Stimulated activated CD8-positive, alpha-beta memory T cell treated with anti-CD3 and anti-CD28 coated beads, Interleukin-12 subunit alpha, Interleukin-12 subunit beta, amount 100 ng/mL, for 1 hour (primary cell): ENCODE data around the gene VIPR2.
"Not testable (repeated sequence)": the region's sequence is repeated elsewhere in the genome, so short reads cannot be mapped to it uniquely, and the experiment has no call there.

Experiments used
- DNase-seq: peaks from one replicate; pipeline ENCODE4 v3.0.0-alpha.2; 2020; ENCODE audit warnings: low read depth

Gene VIPR2, protein sequence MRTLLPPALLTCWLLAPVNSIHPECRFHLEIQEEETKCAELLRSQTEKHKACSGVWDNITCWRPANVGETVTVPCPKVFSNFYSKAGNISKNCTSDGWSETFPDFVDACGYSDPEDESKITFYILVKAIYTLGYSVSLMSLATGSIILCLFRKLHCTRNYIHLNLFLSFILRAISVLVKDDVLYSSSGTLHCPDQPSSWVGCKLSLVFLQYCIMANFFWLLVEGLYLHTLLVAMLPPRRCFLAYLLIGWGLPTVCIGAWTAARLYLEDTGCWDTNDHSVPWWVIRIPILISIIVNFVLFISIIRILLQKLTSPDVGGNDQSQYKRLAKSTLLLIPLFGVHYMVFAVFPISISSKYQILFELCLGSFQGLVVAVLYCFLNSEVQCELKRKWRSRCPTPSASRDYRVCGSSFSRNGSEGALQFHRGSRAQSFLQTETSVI

DNA sequence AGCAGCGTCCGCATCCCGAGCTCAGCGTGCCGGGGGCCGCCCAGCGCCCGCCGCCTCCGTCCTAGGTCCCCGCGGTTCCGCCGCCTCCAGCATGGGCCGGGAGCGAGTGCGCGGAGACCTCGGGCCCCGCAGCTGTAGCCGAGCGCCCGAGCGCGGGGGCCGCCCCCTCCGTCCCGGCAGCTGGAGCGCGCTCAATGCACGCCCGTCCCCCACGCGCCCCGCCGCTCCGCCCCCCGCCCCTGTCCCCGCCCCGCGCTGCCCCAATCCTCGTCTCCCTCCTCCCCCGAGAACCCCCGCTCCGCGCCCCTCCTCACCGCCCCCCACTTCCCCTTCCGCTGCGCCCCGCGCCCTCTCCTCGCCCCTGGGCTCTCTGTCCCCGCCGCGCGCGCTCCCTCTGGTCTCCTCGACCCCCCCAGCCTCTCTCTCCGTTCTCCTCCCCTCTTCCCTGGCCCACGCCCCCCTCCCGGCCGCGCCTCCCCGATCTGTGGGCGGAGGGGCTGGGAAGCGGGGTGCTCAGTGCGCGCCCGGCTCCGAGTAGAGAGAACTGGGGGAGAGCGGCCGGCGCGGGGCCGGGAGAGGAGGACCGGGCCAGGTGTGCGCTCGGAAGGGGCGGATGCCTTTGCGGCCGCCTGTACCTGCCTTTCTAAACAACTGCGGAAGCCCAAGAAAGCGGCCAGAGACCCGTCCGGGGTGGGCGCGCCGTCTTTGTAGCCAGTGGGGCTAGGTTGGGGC, at the start of gene VIPR2:
TSS of gene VIPR2 (minus strand) at position 110 of the 732 bp plus-strand sequence. CDS start at position 14, 96 bp downstream.
- no peak for DNase-seq

DNA sequence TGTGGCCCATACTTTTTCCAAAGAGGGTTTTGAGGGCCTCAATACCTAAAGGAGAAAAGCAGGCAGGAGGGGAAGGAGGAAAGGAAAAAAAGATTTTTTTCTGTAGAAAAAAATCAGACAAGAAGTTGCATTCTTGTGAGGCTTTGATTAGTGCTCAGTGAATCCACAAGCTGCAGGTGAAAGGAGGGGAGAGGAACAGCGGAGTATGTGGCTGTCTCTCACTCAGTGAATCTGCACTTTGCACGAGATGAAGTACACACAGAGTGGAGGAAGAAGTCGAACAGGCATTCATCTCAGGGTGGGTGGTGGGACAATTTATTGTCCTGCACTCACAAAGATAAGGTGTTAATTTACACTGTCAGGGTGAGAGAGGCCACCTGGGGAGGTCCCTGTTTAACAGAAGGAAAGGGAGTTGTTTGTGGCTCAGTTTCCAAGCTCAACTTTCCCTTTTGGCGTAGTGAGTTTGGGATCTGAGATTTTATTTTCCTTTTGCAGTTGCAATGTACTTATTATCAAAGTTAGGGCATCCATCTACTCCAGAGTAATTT, 49.0 kb upstream of the VIPR2 start:
- no peak for DNase-seq

DNA sequence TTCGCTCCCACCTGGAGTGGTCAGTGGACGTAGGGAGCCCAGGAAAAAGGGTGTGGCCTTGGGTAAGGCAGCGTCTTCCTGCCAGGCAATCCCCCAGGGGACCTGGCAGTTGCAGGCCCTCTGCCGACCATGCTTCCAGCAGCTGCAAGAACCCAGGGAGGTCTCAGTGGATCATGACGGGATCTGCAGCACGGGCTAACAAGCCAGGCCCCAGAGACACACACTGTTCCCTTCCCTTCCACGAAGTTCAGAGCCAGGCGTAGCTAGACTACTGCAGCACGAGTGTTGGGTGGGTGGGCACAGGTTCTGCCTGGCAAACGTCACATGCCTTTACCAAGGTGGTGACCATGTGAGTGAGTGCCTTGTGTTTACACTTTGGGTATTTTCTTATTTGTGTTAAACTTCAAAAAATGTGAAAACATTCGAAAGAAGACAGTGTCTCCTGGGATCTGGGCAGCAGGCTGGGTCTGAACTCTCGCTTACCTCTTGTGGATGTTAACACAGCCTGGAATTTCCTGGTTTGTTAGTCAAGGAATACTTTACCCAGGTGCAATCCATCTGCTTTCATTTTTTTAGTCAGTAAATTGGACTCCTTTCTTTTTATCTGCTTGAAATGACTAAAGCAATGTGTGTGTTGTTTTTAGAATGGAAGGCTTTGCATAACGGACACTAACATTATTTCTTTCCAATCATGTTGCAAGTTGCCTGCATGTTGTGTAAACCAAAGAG, 48.2 kb upstream of the VIPR2 start:
- DNase-seq: no peak

DNA sequence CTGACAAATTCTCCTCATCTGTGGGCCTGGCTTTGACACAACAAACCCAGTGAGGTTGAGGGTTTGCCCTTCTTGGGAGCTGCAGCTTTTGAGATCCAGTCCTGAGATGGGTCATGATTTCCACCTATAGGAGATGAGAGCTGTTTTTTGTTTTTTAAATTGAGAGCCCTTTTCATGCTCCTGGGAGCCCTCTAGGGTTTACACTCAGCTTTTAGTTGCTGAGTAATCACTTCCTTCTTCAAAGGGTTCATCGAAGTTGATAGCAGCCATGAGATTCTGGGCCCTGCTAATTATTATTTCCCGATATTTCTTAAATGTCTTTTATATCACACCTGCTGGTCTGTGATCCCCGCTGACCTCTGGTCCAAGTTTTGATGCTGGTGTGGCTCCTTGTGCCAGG, 47.3 kb upstream of the VIPR2 start:
- no peak for DNase-seq

DNA sequence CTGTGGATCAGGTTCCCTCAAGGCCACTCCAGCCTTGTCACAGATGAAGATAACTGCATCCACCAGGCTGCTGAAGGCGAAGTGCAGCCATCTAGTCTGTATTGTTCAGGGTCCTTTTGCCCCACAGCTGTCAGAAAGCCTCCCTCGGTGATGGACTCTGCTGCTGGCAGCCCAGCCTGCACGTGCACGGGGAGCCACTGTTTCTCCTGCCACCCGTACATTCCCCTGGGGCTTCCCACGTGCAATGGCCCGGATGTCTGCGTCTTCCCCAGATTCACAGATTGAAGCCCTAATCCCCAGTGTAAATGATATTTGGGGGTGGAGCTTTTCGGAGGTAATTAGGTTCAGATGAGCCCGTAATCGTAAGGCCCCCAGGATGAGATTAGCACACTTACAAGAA, 46.6 kb upstream of the VIPR2 start:
- DNase-seq: no peak

DNA sequence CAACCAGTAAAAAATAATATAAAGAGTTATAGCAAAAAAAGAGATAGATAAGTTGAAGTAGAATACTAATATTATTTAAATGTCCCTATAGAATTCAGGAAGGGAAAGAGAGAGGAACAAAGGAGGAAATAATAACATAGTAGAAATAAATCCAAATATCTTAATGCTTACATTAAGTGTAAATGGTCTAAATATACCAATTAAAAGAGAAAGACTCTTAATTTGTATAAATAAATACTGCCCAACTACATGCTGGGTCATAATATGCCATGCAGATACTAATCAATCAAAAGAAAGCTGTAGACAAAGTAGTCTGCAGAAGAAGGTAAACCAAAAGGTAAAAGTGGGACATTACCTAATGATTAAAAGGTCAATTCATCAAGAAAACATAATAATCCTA, 43.3 kb upstream of the VIPR2 start:
- no peak for DNase-seq

DNA sequence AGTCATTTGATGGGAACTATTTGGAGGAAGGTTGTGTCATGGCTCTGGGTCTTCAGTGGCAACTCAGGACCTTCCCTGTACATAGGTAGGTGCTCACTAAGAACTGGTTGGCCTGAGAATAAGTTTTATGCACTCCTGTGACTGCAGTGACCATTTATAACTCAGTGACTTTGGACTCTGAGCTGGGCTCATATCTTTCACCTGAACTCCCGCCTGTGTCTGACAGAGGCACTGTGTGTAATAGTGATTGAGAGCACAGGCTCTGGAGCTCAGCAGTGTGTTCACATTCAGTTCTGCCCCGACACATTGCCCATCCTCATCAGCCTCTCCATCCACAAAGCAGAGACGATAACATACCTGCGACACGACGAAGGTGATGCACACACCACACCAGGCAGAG, 34.6 kb upstream of the VIPR2 start:
- DNase-seq: no peak

DNA sequence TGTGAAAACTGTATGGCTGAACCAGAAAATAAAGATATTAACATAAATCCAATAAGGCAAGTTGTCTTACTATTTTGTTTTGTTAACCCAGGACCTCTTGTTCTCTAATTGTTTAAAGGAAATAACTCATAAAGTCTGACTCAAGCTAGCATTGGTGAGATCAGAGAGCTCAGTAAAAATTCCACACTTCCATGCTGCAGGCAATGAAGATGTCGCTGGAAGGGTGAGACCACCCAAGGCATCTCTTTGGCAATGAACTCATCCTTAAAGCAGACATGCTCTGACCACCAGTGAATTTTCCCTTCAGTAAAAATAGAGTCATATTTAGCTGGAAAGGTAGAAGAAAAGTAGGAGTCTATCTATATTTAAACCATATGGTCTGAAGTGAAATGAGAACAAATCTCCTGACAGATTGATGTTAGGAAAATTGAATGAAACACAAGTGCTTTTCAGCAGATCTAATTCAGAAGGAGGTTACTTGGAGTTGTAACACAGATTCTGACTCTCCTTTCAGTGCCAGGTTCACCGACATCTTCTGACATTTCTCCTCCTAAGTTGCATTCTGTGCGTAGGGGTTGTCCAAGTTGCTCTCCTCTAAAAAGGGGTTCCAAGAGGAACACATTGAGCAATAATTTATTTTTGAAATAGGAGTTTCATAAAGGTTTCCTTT, 32.8 kb upstream of the VIPR2 start:
- DNase-seq: no peak

DNA sequence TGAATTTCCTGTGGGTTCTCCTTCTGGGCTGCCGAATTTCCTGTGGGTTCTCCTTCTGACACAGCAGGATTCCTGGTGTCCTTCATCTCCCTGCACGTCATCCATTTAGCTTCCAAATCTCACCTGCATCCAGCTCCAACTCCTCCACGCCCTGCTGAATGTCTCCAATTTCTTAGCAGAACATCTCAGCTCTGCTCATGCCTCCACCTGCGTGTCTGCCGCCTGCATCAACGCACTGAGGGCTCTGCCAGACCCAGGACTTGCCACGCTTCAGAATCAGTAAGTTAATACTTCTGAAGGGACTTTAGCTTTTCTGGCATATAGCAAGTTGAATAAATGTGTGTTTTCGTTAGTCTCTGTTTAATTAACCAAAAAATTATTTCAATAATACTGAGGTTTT, 31.1 kb upstream of the VIPR2 start:
- DNase-seq: no peak

DNA sequence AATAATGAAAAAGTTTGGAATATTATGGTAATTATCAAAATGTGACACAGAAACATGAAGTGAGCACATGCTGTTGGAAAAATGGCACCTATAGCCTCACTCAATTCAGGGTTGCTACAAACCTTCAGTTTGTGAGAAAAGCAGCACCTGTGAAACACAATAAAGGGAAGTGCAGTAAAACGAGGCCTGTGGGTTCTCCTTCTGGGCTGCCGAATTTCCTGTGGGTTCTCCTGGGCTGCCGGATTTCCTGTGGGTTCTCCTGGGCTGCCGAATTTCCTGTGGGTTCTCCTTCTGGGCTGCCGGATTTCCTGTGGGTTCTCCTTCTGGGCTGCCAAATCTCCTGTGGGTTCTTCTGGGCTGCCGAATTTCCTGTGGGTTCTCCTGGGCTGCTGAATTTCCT, 30.4 kb upstream of the VIPR2 start:
- not testable (repeated sequence) for DNase-seq

DNA sequence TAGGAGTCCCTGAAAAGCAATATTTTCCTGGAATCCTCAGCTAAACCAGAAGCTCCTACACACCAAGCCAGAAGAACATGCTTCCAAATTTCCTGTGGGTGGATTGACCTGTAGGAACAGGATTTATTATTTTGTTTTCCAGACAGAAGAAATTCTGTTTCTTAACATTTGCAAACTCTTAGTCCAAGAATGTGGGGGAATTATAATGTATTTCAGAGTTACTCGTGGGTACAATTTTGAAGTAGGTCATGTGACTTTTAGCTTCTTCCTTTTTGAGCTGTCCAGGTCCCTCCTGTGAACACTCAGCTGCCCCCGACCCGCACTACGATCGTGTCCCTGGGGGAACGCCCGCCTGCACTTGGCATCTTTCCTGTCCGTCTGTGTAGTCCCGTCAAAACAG, 27.7 kb upstream of the VIPR2 start:
- no peak for DNase-seq

DNA sequence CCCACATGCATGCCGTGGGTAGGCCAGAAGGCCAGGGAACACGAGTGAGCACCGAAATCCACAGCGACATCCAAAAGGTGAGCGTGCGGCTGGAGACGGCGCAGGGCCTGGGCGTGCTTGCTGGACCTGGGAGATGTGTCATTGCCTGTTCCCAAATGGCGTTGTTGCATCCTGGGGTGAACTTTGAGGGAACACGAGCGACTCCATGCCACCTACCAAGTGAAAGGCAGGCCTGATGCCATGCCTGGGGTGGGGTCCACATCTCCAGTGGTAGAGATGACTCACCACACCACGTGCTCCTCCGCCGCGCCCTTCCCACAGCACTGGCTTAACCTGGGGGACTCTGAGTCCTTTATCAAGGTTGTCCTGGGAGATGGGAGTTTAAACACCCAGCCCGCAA, 24.7 kb upstream of the VIPR2 start:
- DNase-seq: no peak

DNA sequence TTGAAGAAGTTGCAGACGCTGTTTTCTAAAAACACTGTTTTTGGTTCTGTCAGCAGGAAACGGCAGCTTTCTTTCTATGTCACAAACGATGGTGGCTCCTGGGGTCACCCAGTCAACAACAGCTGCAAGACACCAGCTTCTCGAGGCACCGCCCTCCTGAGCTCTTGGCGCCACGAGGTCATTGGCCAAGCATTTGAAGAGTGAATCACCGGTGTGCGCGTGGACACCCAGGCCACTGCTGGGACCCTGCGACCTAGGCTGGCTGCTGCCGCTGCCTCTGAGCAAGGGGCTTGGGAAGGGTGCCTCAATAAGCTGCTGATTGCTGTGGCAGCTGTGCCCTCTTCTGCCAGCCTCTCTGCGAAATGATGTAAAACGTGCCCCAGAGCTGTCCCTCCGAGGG, 22.5 kb upstream of the VIPR2 start:
- DNase-seq: no peak

DNA sequence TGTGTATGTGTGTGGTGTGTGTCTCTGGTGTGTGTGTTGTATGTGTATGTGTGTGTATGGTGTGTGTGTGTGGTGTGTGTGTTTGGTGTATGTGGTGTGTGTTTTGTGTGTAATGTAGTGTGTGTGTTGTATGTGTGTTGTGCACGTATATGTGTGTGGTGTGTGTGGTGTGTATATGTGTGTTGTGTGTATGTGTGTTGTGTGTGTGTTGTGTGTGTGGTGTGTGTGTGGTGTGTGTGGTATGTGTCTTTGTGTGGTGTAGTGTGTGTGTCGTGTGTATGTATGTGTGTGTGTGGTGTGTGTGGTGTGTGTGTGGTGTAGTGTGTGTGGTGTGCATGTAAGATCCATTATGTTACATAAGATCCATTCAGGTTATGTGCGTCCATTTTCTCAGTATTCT, 21.9 kb upstream of the VIPR2 start:
- no peak for DNase-seq

DNA sequence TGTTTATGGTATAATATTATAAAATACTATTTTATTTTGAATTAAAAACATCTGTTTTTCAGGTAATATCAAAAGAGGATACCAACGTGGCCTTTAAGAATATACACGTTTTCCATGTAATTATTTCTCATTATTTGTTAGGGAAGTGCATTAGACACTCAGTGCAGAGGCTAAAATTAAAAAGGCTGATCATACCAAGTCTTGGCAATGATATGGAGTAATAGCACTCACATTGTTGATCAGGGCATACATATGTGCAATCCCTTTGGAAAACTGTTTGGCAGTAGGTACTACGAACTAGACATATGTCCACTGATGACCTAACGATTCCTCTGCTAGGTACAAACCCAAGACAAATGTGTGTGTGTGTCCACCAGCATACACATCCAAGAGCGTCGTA, 20.7 kb upstream of the VIPR2 start:
- DNase-seq: no peak

DNA sequence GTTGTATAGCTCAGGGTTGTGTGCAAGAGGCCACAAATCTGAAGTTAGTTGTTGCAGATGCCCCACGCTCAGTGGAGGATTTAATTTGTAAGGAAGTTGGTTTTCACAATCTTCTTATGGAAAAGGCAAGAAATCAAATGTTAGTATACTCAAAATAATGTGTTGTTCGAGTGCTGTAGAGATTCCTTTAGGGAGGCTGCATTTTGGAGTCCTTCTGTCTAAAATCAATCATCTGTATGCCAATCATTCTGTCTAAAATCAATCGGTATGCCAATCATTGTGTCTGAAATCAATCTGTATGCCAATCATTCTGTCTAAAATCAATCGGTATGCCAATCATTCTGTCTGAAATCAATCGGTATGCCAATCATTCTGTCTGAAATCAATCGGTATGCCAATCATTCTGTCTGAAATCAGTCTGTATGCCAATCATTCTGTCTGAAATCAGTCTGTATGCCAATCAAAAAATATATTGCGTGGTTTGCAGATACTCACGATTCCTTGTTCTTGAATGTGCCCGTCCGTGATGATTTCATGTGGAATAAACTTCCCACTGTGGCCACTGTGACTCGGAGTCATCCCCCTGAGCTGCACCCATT, 19.1 kb upstream of the VIPR2 start:
- DNase-seq: not testable (repeated sequence)

DNA sequence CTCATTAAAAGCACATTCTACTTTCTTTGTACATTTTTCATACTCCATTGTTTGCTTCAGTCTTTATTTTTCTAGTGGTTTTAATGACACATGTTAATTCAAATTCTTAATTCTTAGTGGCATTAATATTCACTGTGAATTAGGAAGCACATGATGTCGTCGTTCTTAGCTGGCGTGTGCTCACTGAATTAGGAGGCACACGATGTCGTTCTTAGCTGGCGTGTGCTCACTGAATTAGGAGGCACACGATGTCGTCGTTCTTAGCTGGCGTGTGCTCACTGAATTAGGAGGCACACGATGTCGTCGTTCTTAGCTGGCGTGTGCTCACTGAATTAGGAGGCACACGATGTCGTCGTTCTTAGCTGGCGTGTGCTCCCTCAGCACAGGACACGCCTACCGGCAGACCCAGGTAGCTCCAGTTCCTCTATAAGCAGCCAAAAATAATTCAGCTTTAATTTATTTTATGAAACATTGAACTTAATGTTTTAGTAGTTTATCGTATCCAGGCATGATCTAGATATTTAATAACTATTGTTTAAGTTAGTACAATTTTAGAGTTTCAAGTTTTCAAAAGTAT, 17.5 kb upstream of the VIPR2 start:
- DNase-seq: not testable (repeated sequence)

DNA sequence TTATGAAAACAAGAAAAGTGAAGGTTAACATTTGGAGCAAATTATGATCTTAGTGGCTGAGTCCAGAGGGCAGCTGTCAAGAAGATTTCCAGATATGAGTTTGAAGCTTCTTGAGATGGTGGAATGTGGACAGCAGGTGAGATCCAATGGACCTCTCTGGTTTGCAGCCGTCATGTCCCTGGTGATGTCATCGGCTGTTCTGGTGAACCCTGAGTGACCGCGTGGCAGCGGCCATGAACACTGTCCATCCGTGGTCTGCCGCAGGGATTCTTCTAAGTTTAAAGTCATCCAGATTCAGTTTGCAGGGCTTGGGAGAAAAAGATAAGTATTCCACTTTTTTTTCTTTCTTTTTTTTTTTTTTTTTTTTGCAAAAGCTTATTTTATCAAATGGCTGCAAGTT, 15.8 kb upstream of the VIPR2 start:
- no peak for DNase-seq

DNA sequence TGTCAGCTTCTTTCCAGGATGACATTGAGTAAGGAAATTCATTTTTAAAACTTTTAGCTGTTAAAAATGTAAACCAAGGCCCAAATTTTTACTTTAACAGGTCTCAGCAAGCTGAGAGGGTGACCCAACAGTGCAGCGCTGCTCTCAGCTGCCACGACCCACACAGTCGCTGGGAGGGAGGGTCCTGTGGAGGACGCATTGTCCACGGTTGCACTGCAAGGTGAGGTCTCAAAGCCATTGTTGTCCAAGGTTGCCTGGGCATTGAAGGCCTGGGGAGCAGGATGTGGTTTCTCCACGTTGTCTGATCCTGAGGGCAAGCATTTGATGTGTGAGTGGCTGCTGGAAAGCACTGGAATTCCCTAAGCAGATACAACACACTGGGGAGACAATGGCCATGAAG, 15.1 kb upstream of the VIPR2 start:
- no peak for DNase-seq

DNA sequence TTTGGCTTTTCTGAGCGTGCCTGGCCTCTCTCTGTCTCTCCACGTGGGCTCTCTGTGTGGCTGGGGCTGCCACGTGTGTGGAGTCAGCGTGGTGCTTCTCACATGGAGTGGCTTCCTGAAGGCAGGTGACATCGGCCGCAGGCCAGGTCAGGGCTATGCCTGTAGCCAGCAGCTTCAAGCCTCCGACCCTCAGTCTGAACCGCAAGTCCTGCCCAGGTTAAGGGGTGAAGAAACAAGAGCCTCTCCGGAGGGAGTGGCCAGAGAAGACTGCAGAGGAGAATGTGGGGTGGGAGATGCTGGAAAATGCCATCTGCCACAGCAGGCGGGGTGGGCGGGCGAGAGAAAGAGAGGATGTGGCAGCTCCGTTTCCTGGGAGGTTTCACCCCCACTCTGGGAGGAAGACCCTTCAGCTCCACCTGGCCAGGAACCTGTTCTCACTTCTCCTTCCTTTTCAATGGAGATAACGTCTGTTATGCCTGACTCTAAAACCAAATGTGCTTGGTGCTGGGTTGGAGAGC, 14.3 kb upstream of the VIPR2 start:
- DNase-seq: no peak
